ENCODE results near the gene CAPN10. TPM values are rescaled to one million over a fixed set of nuclear protein-coding genes. Genes with fewer than 3 reads are reported as not detected.

The CAPN10 gene
- total and polyA plus RNA-seq, 2 donors (not counting 3 experiments of a cell fraction or from before 2014, with no cell fraction given) = 25.2 to 39.9 TPM

DNA sequence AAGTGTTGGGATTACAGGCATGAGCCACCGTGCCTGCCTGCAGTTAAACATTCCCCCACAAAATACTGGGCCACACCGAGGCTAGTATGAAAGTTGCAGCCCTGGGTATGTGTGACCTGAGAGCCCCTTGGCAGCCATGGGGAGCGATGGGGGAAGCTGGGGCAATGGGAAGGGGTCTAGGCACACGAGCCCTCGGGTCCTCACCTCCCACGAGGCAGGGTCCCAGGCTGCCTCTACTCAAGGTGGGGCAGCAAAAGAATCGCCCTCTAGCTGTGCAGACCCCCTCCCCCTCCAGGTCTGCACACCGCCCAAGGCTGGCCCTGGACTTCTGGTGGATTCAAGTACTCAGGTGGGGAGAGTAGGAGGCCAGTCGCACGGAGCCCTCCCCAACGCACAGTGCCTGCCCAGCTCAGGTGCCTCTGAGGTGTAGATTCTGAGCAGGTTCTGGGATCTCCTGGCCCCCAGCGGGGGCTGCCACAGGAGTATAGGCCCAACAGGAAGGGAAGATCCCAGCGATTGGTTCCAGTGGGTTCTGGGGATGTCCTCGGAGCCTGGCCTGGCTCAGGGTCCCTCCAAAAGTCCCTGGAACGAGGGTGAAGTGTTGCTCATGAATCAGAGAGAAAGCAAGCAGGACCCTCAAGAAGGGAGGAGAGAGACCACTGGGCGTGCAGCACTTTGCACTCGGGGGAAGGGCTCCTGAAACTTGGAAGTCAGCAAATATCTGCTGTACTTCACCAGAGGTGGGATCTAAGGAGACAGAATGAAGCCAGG lies 41.4 kb downstream of the CAPN10 start:
- TF ChIP-seq EZH2 (IDR thresholded peaks at IDR 0.05; ENCODE audit: borderline replicate concordance, low read depth, low read length, severe bottlenecking) (no peak), MYC (IDR thresholded peaks at IDR 0.05; ENCODE audit: low read depth, low read length) (no peak), GATA2 (IDR thresholded peaks at IDR 0.05; ENCODE audit: insufficient read depth, insufficient read length, low read depth, low read length) (no peak), FOS (IDR thresholded peaks at IDR 0.05; ENCODE audit: borderline replicate concordance, insufficient read depth, low read length) (no peak), POLR2A (IDR thresholded peaks at IDR 0.05; ENCODE audit: low read depth, low read length) (no peak), POLR2AphosphoS5 (IDR thresholded peaks at IDR 0.05; ENCODE audit: insufficient read depth, low read depth, low read length) (no peak), JUN (IDR thresholded peaks at IDR 0.05; ENCODE audit: borderline replicate concordance, insufficient read depth, insufficient read length, low read depth) (no peak)
- TF ChIP-seq, protein P1, sequence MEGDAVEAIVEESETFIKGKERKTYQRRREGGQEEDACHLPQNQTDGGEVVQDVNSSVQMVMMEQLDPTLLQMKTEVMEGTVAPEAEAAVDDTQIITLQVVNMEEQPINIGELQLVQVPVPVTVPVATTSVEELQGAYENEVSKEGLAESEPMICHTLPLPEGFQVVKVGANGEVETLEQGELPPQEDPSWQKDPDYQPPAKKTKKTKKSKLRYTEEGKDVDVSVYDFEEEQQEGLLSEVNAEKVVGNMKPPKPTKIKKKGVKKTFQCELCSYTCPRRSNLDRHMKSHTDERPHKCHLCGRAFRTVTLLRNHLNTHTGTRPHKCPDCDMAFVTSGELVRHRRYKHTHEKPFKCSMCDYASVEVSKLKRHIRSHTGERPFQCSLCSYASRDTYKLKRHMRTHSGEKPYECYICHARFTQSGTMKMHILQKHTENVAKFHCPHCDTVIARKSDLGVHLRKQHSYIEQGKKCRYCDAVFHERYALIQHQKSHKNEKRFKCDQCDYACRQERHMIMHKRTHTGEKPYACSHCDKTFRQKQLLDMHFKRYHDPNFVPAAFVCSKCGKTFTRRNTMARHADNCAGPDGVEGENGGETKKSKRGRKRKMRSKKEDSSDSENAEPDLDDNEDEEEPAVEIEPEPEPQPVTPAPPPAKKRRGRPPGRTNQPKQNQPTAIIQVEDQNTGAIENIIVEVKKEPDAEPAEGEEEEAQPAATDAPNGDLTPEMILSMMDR (IDR thresholded peaks at IDR 0.05; ENCODE audit: extremely low read depth in 1 of 2, insufficient read depth in 1 of 2, low read depth in 1 of 2, low read length in 2 of 2) = no peak
- TF ChIP-seq, protein P2, sequence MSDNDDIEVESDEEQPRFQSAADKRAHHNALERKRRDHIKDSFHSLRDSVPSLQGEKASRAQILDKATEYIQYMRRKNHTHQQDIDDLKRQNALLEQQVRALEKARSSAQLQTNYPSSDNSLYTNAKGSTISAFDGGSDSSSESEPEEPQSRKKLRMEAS (IDR thresholded peaks at IDR 0.05; ENCODE audit: insufficient read depth, insufficient read length) = no peak
- intact Hi-C loops (cut with micrococcal nuclease) = no loop called here

More for the DNA sequence above, 41.4 kb downstream of the CAPN10 start:
- no peaks in the 10 kb centered on the region for H3K4me1 ChIP-seq (ENCODE audit: control insufficient read depth, extremely low read depth, insufficient read depth, low read length)
- H4K20me1 ChIP-seq (replicated peaks; ENCODE audit: control insufficient read depth, extremely low read depth, insufficient read depth, low read length) = no peaks in the 10 kb centered on the region
- H3K27me3 ChIP-seq (ENCODE audit: control insufficient read depth in 2 of 2, insufficient read depth in 2 of 2, low read length in 2 of 2) = no peaks in the 10 kb centered on the region
- no peak for FAIRE-seq
- H3K9ac ChIP-seq (replicated peaks; ENCODE audit: extremely low read depth, insufficient read depth, low read length) = no peak overlapping the region
- H3K27ac ChIP-seq (ENCODE audit: insufficient read depth, low read depth, low read length) = no peak overlapping the region
- no peaks in the 10 kb centered on the region for H3K36me3 ChIP-seq (ENCODE audit: control insufficient read depth in 2 of 2, extremely low read depth in 1 of 2, insufficient read depth in 2 of 2, low read length in 2 of 2)
- no peaks in the 10 kb centered on the region for H3K79me2 ChIP-seq (ENCODE audit: control insufficient read depth, insufficient read depth, low read length)
- POLR2A ChIA-PET = no interaction called here
- DNase-seq (ENCODE audit: low read depth, low spot score) = no peak
- no TSS peak for BruUV-seq (replicated peaks)
- no peak overlapping the region for H3K4me3 ChIP-seq (replicated peaks in 1 of 3; ENCODE audit: insufficient read depth in 1 of 3, low read depth in 1 of 3, low read length in 3 of 3)
- no peak overlapping the region for H2AFZ ChIP-seq (ENCODE audit: low read depth, low read length)
- no peaks in the 10 kb centered on the region for H3K9me1 ChIP-seq (replicated peaks; ENCODE audit: control insufficient read depth, extremely low read depth, insufficient read depth, low read length)
- dilution Hi-C loops (cut with MboI; ENCODE audit: extremely low pct_ligation_motif_present, low sequenced_read_pairs) = no loop called here
- CTCF ChIA-PET = no interaction called here
- H3K9me3 ChIP-seq (replicated peaks; ENCODE audit: control insufficient read depth, insufficient read depth, low read length) = no peaks in the 10 kb centered on the region
- H3K4me2 ChIP-seq (ENCODE audit: insufficient read depth, low read length) = no peak overlapping the region

Data from endothelial cell of umbilical vein (primary cell).